Endothelial cell (in vitro differentiated cells): ENCODE data around the gene CDADC1. TPM values are rescaled to one million over a fixed set of nuclear protein-coding genes. Genes with fewer than 3 reads are reported as not detected.

ENCODE experiments used
- DNase-seq: peaks from one replicate; pipeline ENCODE4 v3.0.0; 2021; ENCODE audit warnings: low spot score
- H3K27ac Mint-ChIP-seq: one replicate; pipeline ENCODE4 v1.8.0; 2021; ENCODE audit warnings: mixed read lengths, inconsistent platforms; ENCODE audit not compliant: unreplicated experiment
- H3K27me3 Mint-ChIP-seq: one replicate; pipeline ENCODE4 v1.8.0; 2021; ENCODE audit warnings: mild to moderate bottlenecking, moderate library complexity, mixed read lengths, inconsistent platforms; ENCODE audit not compliant: unreplicated experiment
- H3K36me3 Mint-ChIP-seq: one replicate; pipeline ENCODE4 v1.8.0; 2021; ENCODE audit warnings: mild to moderate bottlenecking, low read depth, mixed read lengths, inconsistent platforms; ENCODE audit not compliant: unreplicated experiment
- H3K4me1 Mint-ChIP-seq: one replicate; pipeline ENCODE4 v1.8.0; 2021; ENCODE audit warnings: mild to moderate bottlenecking, mixed read lengths, inconsistent platforms; ENCODE audit not compliant: unreplicated experiment
- H3K4me3 Mint-ChIP-seq: one replicate; pipeline ENCODE4 v1.8.0; 2021; ENCODE audit warnings: mild to moderate bottlenecking, mixed read lengths, inconsistent platforms; ENCODE audit not compliant: unreplicated experiment
- H3K9me3 Mint-ChIP-seq: one replicate; pipeline ENCODE4 v1.8.0; 2021; ENCODE audit warnings: mixed read lengths, inconsistent platforms; ENCODE audit not compliant: unreplicated experiment
- total RNA-seq: library from RNA; stranded (reverse); fragmentation: NEBNext Ultra II Directional; extraction: Animal tissue kit (Norgen Biotek cat#: 25700); gene quantifications from one replicate; pipeline ENCODE4 v1.2.1, GENCODE V29; 2021; ENCODE audit not compliant: unreplicated experiment
- TF ChIP-seq, protein P1 (sequence below): fragments of 200-600 bp; sonication (generic); IDR thresholded peaks from one replicate; pipeline ENCODE4 v1.5.0; 2021; ENCODE audit warnings: antibody characterized with exemption; ENCODE audit not compliant: unreplicated experiment

CDADC1 gene
- total RNA-seq, 1 donor from 2014 or later: 5.1 TPM

DNA sequence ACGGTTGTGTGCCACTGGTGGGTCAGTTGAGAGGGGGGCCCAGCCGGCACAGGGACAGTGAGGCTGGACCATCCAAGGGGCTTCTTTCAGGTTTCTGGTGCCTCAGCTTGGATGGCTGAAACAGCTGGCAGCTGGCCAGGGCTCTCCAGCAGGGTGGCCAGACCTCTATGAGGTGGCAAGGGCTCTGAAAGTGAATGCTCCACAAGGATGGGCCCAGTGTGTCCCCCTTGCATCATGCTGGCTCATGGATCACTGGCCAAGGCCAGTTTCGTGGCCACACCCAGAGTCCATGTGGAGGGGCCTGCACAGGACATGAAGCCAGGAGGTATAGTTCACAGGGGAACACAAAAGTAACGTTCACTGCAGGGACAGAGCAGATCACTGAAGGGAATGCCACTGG, 49.6 kb downstream of the CDADC1 start:
- Mint-ChIP-seq H3K27ac (no peak overlapping the region), H3K4me3 (no peak overlapping the region), H3K27me3 (peaks cover 7% of the 10 kb centered on the region), H3K4me1 (no peaks in the 10 kb centered on the region), H3K9me3 (no peaks in the 10 kb centered on the region), H3K36me3 (no peaks in the 10 kb centered on the region)
- DNase-seq: no peak
- TF ChIP-seq, protein P1, sequence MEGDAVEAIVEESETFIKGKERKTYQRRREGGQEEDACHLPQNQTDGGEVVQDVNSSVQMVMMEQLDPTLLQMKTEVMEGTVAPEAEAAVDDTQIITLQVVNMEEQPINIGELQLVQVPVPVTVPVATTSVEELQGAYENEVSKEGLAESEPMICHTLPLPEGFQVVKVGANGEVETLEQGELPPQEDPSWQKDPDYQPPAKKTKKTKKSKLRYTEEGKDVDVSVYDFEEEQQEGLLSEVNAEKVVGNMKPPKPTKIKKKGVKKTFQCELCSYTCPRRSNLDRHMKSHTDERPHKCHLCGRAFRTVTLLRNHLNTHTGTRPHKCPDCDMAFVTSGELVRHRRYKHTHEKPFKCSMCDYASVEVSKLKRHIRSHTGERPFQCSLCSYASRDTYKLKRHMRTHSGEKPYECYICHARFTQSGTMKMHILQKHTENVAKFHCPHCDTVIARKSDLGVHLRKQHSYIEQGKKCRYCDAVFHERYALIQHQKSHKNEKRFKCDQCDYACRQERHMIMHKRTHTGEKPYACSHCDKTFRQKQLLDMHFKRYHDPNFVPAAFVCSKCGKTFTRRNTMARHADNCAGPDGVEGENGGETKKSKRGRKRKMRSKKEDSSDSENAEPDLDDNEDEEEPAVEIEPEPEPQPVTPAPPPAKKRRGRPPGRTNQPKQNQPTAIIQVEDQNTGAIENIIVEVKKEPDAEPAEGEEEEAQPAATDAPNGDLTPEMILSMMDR: no peak

DNA sequence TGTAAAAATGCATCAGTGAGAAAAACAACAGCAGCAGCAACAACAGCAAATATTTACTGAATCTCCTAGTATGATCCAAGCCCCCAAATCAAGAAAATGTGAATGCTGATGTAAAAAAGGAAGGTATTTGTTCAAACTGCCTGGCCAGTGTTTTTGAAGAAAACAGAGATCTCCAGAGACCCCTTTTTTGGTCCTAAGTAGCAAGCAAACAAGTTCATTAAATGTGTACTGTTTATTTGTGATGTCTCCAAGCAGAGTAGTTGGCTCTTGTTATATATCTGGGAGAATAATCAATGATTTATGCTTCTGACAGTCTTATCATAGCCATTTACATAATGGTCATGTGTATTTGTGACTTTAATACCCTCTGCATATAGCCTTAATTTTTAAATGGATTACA, 50.7 kb downstream of the CDADC1 start:
- Mint-ChIP-seq H3K4me1 (peaks cover 4% of the 10 kb centered on the region), H3K27me3 (peaks cover 13% of the 10 kb centered on the region), H3K27ac (no peak overlapping the region), H3K36me3 (no peaks in the 10 kb centered on the region), H3K4me3 (no peak overlapping the region), H3K9me3 (no peaks in the 10 kb centered on the region)
- TF ChIP-seq, protein P1: no peak
- DNase-seq: no peak

DNA sequence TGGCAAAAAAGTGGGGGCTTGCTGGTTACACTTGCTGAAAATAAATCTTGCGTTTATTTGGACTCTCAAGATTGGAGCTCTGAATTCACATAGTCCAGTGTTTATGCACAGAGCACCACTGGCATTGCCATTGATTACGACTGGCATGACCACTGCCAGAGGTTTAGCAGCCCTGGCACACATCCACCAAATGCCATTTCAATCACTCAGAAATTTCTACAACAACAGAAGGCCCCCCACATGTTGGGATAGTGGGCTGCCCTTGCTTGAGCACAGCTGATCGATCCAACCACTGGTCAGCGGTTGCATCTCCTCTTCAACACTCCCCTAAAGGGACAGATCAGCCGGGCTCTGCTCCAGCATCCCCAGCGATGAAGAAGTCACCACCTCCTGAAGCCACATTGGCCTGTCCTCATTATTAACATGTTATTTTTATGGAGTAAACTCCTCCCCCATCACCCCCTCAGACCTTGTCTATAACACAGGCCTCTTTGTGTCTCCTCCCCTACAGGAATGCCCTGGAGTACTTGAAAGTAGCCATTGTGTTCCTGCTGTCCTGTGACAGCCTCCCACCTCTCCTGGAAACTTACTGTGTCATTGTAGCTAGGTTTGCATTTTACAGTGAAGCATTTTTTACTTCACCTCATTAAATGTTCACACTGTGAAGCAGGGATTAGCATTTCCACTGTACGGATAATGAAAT, 51.3 kb downstream of the CDADC1 start:
- no peak for DNase-seq
- Mint-ChIP-seq H3K27ac (no peak overlapping the region), H3K9me3 (no peaks in the 10 kb centered on the region), H3K27me3 (peaks cover 14% of the 10 kb centered on the region), H3K36me3 (no peaks in the 10 kb centered on the region), H3K4me3 (no peak overlapping the region), H3K4me1 (peaks cover 6% of the 10 kb centered on the region)
- TF ChIP-seq, protein P1: no peak

DNA sequence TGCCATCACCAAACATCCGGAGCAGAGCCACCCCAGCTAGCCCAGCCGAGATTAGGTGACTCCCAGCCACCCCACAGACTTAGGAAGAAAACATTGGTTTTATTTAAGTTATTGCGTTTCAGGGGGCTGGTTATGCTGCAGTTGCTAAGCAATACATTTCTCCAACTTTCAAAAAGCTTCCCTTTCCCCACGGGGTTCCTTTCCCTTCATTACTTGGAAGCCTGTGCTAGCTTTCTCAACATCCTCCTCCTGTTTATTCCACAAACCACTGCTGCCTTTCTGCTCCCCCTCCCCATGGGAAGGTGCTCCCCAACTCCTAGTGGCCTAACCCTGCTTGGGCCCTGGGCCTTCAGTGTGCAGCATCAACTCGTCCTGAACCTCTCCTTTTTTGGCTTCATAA, 52.6 kb downstream of the CDADC1 start:
- H3K27ac Mint-ChIP-seq: no peak overlapping the region
- TF ChIP-seq, protein P1: no peak
- H3K4me3 Mint-ChIP-seq: no peak overlapping the region
- no peaks in the 10 kb centered on the region for H3K9me3 Mint-ChIP-seq
- no peak for DNase-seq
- H3K36me3 Mint-ChIP-seq: no peaks in the 10 kb centered on the region
- H3K27me3 Mint-ChIP-seq: peaks cover 14% of the 10 kb centered on the region
- H3K4me1 Mint-ChIP-seq: peaks cover 6% of the 10 kb centered on the region

DNA sequence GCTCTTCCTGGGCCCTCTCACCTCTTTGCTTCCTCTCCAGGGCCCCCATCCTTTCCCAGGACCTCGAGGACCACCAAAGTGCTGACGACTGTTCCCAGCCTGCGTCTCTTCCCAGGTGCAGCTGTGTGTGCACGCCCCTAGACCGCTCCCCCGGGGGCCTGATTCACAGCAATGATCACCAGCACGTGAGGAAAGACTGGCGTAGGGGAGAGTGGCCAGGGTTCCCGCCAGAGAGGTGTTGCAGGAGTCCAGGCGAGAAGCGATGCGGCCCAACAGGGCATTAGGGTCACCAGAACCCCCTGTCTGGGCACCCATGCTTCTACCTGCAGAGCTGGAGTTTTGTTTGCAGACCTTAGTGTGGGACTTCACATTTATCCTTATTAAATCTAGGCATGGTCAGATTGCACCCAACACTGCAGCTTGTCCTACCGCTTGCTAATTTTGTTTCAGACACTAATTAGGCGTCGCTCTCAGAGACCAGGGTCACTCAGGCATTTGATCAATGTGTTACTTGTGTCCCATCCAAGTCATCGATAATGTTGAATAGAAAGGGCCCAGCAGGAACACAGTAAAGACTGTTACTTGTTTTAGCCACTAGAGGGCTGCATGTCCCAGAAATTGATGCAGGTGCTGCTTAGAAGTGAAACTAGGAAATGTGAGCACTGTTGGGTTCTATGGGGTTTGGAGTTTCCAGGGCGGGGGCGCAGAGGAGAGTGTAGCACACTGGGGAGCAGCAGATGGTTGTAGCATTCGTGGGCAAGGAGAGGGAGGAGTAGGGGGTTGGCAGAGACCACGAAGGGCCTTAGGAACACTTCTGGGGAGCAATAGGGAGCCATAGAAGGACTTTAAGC, 53.2 kb downstream of the CDADC1 start:
- TF ChIP-seq, protein P1: peak; percentile 74
- Mint-ChIP-seq H3K36me3 (no peaks in the 10 kb centered on the region), H3K27me3 (peaks cover 12% of the 10 kb centered on the region), H3K4me1 (peaks cover 6% of the 10 kb centered on the region), H3K4me3 (no peak overlapping the region), H3K27ac (no peak overlapping the region), H3K9me3 (no peaks in the 10 kb centered on the region)
- peak; percentile 22 for DNase-seq
